HCT116 (cell line): ENCODE results near the gene MYLK3. TPM values are rescaled to one million over a fixed set of nuclear protein-coding genes. Genes with fewer than 3 reads are reported as not detected.

ENCODE experiments used
- ATAC-seq: fragments of 200-7000 bp; cut with Tn5 transposase; 2 replicates; pipeline ENCODE4 v1.9.1; 2020; ENCODE audit warnings: mild to moderate bottlenecking, moderate library complexity
- BruUV-seq: library from RNA; stranded (reverse); fragments of 400-500 nt; replicated peaks from 2 replicates; lab custom pipeline; 2021; lab: Mats Ljungman, UMichigan
- CTCF ChIA-PET: fragments of 300-600 bp; sonication (Branson Sonifier 250); formaldehyde crosslinking; loops from one replicate; lab custom pipeline; 2021; ENCODE audit warnings: antibody characterized with exemption; lab: Charles Lee
- POLR2A ChIA-PET: fragments of 300-600, 350-600 bp; sonication (Branson Sonifier 250); formaldehyde crosslinking; loops from one replicate; lab custom pipeline; 2021; ENCODE audit warnings: antibody characterized with exemption; lab: Charles Lee
- RAD21 ChIA-PET, 2 experiments: fragments of 300-600 bp; sonication (Branson Sonifier 250); formaldehyde crosslinking; loops; one replicate each; lab custom pipeline; 2023; ENCODE audit warnings: low total read pairs in 2 of 2; ENCODE audit not compliant: uncharacterized antibody in 2 of 2, unreplicated experiment in 2 of 2, low non-redundant PET in 1 of 2; lab: Charles Lee
- DNase-seq: peaks from one replicate; pipeline ENCODE4 v3.0.0-alpha.2; 2010; ENCODE audit warnings: low read depth, low spot score
- H2AFZ ChIP-seq: fragments of 200-600 bp; shearing (Covaris generic), sonication (generic); 2 replicates; pipeline ENCODE4 v1.6.1; 2017; ENCODE audit warnings: low read depth, mixed run types, mixed read lengths, antibody characterized with exemption, low read length; ENCODE audit not compliant: poor library complexity, severe bottlenecking
- H3K27ac ChIP-seq: 2 replicates; pipeline ENCODE4 v1.5.1; 2012; ENCODE audit warnings: low read depth, low read length
- H3K27me3 ChIP-seq: fragments of 200-600 bp; sonication (generic); 2 replicates; pipeline ENCODE4 v1.6.1; 2016; ENCODE audit warnings: mixed run types, low read length, mixed read lengths; ENCODE audit not compliant: insufficient read depth
- H3K36me3 ChIP-seq, 2 experiments: fragments of 200-500 bp in 1 of 2; fragments of 200-600 bp in 1 of 2; sonication (Bioruptor generic) in 1 of 2; sonication (generic) in 1 of 2; 2 replicates each; pipeline versions ENCODE4 v1.5.1 to v1.6.1; 2014 to 2016; ENCODE audit warnings: low read length in 2 of 2, inconsistent platforms in 1 of 2, mixed read lengths in 1 of 2, mixed run types in 1 of 2; ENCODE audit not compliant: insufficient read depth in 2 of 2, control insufficient read depth in 1 of 2
- H3K4me1 ChIP-seq, 2 experiments: fragments of 200-600 bp in 1 of 2; sonication (generic) in 1 of 2; 2 replicates each; pipeline versions ENCODE4 v1.5.1 to v1.6.1; 2012 to 2017; ENCODE audit warnings: low read length in 2 of 2, inconsistent platforms in 1 of 2, mild to moderate bottlenecking in 1 of 2, mixed read lengths in 1 of 2, mixed run types in 1 of 2, moderate library complexity in 1 of 2; ENCODE audit not compliant: insufficient read depth in 2 of 2, control insufficient read depth in 1 of 2
- H3K4me2 ChIP-seq: fragments of 200-600 bp; sonication (generic); 2 replicates; pipeline ENCODE4 v1.6.1; 2017; ENCODE audit warnings: mixed run types, low read length, mixed read lengths
- H3K4me3 ChIP-seq, 2 experiments: fragments of 200-600 bp in 1 of 2; sonication (generic) in 1 of 2; replicated peaks in 1 of 2; 2 replicates each; pipeline ENCODE4 v1.5.1; 2011 to 2016; ENCODE audit warnings: low read length in 2 of 2, control low read depth in 1 of 2, low read depth in 1 of 2, mild to moderate bottlenecking in 1 of 2, mixed read lengths in 1 of 2, mixed run types in 1 of 2
- H3K79me2 ChIP-seq: fragments of 200-600 bp; sonication (generic); 2 replicates; pipeline ENCODE4 v1.6.1; 2017; ENCODE audit warnings: mild to moderate bottlenecking, mixed run types, low read length, moderate library complexity, mixed read lengths; ENCODE audit not compliant: insufficient read depth
- H3K9ac ChIP-seq: fragments of 200-600 bp; sonication (generic); 2 replicates; pipeline ENCODE4 v1.6.1; 2016; ENCODE audit warnings: low read length, mixed read lengths
- H3K9me2 ChIP-seq: fragments of 200-600 bp; sonication (generic), shearing (Covaris generic); 2 replicates; pipeline ENCODE4 v1.6.1; 2017; ENCODE audit warnings: mixed run types, mild to moderate bottlenecking, moderate library complexity; ENCODE audit not compliant: insufficient read depth
- H3K9me3 ChIP-seq, 2 experiments: fragments of 200-500 bp in 1 of 2; fragments of 200-600 bp in 1 of 2; sonication (Bioruptor generic) in 1 of 2; sonication (generic) in 1 of 2; 2 replicates each; pipeline ENCODE4 v1.6.1; 2014 to 2017; ENCODE audit warnings: low read length in 2 of 2, mixed read lengths in 2 of 2, inconsistent platforms in 1 of 2, low read depth in 1 of 2, mild to moderate bottlenecking in 1 of 2, mixed run types in 1 of 2, moderate library complexity in 1 of 2; ENCODE audit not compliant: control insufficient read depth in 1 of 2, insufficient read depth in 1 of 2
- H4K20me1 ChIP-seq: fragments of 200-600 bp; sonication (generic), shearing (Covaris generic); 2 replicates; pipeline ENCODE4 v1.6.1; 2017; ENCODE audit warnings: mixed run types, mild to moderate bottlenecking, moderate library complexity; ENCODE audit not compliant: insufficient read depth
- CBX3 ChIP-seq: IDR thresholded peaks from 2 replicates; pipeline ENCODE4 v1.6.1; 2012; ENCODE audit warnings: low read depth
- CEBPB ChIP-seq: IDR thresholded peaks from 2 replicates; pipeline ENCODE4 v1.6.1; 2012; ENCODE audit warnings: low read depth
- ELF1 ChIP-seq: IDR thresholded peaks from 2 replicates; pipeline ENCODE4 v1.6.1; 2012; ENCODE audit warnings: low read depth, borderline replicate concordance
- EZH2 ChIP-seq: fragments of 200-600 bp; sonication (generic); IDR thresholded peaks from 2 replicates; pipeline ENCODE4 v1.6.1; 2017; ENCODE audit warnings: antibody characterized with exemption, mixed run types
- EZH2phosphoT487 ChIP-seq: fragments of 200-600 bp; IDR thresholded peaks from 2 replicates; pipeline ENCODE4 v1.6.1; 2018; ENCODE audit warnings: antibody characterized with exemption, borderline replicate concordance
- POLR2A ChIP-seq: IDR thresholded peaks from 2 replicates; pipeline ENCODE4 v1.7.0; 2011; ENCODE audit warnings: borderline replicate concordance; ENCODE audit not compliant: insufficient read depth, insufficient read length; ENCODE audit errors: extremely low read depth
- SP1 ChIP-seq: IDR thresholded peaks from 2 replicates; pipeline ENCODE4 v1.6.1; 2012; ENCODE audit warnings: low read depth
- SRF ChIP-seq: IDR thresholded peaks from 2 replicates; pipeline ENCODE4 v1.6.1; 2012; ENCODE audit warnings: low read depth
- TCF7L2 ChIP-seq: IDR thresholded peaks from 2 replicates; pipeline ENCODE4 v1.7.0; 2011; ENCODE audit warnings: borderline replicate concordance, inconsistent platforms; ENCODE audit not compliant: insufficient read depth, insufficient read length; ENCODE audit errors: extremely low read depth
- YY1 ChIP-seq: IDR thresholded peaks from 2 replicates; pipeline ENCODE4 v1.6.1; 2011; ENCODE audit warnings: low read length, low read depth, moderate library complexity, mild to moderate bottlenecking; ENCODE audit not compliant: insufficient replicate concordance; ENCODE audit errors: extremely low read depth
- ZFX ChIP-seq: fragments of 450-650 bp; IDR thresholded peaks from 2 replicates; pipeline ENCODE4 v1.6.1; 2017
- intact Hi-C: fragments of 100-400 bp; cut with micrococcal nuclease; formaldehyde crosslinking; loops from 2 replicates; pipeline ENCODE4 v1.10.0; 2022
- total RNA-seq: library from RNA; stranded (reverse); gene quantifications from one replicate; pipeline ENCODE4 v1.2.1, GENCODE V29; 2021; ENCODE audit not compliant: unreplicated experiment
- TF ChIP-seq, protein P1 (sequence below): IDR thresholded peaks from 2 replicates; pipeline ENCODE4 v1.6.1; 2012
- TF ChIP-seq, protein P2 (sequence below), 3 experiments: fragments of 200-600 bp in 1 of 3; sonication (generic) in 1 of 3; IDR thresholded peaks in 2 of 3; conservative IDR thresholded peaks in 1 of 3; 2 replicates each; pipeline ENCODE4 v1.5.1; 2012 to 2017; ENCODE audit warnings: low read depth in 2 of 3, low read length in 2 of 3, antibody characterized with exemption in 1 of 3, borderline replicate concordance in 1 of 3, control low read depth in 1 of 3, mild to moderate bottlenecking in 1 of 3, mixed read lengths in 1 of 3, mixed run types in 1 of 3, moderate library complexity in 1 of 3; ENCODE audit not compliant: insufficient read depth in 1 of 3
- TF ChIP-seq, protein P3 (sequence below): IDR thresholded peaks from 2 replicates; pipeline ENCODE4 v1.6.1; 2012; ENCODE audit warnings: low read depth

MYLK3 gene
- total RNA-seq, 1 experiment from 2014 or later: 0.22 TPM

DNA sequence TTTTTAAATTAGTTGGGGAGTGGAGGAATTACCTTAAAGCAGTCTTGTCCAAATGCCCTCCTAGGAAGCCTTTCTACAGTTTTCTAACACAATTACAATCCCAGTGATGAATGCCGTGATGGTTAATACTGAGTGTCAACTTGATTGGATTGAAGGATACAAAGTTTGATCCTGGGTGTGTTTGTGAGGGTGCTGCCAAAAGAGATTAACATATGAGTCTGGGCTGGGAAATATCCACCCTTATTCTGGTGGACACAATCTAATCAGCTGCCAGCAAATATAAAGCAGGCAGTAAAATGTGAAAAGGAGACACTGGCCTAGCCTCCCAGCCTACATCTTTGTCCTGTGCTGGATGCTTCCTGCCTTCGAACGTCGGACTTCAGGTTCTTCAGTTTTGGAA lies 46.5 kb downstream of the MYLK3 start:
- Histone ChIP-seq H3K36me3 (peaks cover 16 to 19% of the 10 kb centered on the region in 2 experiments), H2AFZ (no peak overlapping the region), H3K79me2 (no peaks in the 10 kb centered on the region), H3K27me3 (no peaks in the 10 kb centered on the region), H3K4me1 (no peaks in the 10 kb centered on the region), H3K27ac (no peak overlapping the region), H3K9ac (no peak overlapping the region), H3K9me3 (no peaks in the 10 kb centered on the region), H4K20me1 (no peaks in the 10 kb centered on the region), H3K4me2 (no peak overlapping the region), H3K4me3 (no peak overlapping the region), H3K9me2 (no peaks in the 10 kb centered on the region)
- DNase-seq: no peak
- TF ChIP-seq, protein P1, sequence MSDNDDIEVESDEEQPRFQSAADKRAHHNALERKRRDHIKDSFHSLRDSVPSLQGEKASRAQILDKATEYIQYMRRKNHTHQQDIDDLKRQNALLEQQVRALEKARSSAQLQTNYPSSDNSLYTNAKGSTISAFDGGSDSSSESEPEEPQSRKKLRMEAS: no peak
- TF ChIP-seq CEBPB (no peak), ZFX (no peak), YY1 (no peak), EZH2 (no peak), SP1 (no peak), SRF (no peak), POLR2A (no peak), ELF1 (no peak), CBX3 (no peak), EZH2phosphoT487 (no peak), TCF7L2 (no peak)
- TF ChIP-seq, protein P2, sequence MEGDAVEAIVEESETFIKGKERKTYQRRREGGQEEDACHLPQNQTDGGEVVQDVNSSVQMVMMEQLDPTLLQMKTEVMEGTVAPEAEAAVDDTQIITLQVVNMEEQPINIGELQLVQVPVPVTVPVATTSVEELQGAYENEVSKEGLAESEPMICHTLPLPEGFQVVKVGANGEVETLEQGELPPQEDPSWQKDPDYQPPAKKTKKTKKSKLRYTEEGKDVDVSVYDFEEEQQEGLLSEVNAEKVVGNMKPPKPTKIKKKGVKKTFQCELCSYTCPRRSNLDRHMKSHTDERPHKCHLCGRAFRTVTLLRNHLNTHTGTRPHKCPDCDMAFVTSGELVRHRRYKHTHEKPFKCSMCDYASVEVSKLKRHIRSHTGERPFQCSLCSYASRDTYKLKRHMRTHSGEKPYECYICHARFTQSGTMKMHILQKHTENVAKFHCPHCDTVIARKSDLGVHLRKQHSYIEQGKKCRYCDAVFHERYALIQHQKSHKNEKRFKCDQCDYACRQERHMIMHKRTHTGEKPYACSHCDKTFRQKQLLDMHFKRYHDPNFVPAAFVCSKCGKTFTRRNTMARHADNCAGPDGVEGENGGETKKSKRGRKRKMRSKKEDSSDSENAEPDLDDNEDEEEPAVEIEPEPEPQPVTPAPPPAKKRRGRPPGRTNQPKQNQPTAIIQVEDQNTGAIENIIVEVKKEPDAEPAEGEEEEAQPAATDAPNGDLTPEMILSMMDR (IDR thresholded peaks at IDR 0.05 in 2 of 3, conservative IDR thresholded peaks at IDR 0.05 in 1 of 3; ENCODE audit: borderline replicate concordance in 1 of 3, insufficient read depth in 1 of 3, low read depth in 2 of 3, low read length in 2 of 3): no peak
- TF ChIP-seq, protein P3, sequence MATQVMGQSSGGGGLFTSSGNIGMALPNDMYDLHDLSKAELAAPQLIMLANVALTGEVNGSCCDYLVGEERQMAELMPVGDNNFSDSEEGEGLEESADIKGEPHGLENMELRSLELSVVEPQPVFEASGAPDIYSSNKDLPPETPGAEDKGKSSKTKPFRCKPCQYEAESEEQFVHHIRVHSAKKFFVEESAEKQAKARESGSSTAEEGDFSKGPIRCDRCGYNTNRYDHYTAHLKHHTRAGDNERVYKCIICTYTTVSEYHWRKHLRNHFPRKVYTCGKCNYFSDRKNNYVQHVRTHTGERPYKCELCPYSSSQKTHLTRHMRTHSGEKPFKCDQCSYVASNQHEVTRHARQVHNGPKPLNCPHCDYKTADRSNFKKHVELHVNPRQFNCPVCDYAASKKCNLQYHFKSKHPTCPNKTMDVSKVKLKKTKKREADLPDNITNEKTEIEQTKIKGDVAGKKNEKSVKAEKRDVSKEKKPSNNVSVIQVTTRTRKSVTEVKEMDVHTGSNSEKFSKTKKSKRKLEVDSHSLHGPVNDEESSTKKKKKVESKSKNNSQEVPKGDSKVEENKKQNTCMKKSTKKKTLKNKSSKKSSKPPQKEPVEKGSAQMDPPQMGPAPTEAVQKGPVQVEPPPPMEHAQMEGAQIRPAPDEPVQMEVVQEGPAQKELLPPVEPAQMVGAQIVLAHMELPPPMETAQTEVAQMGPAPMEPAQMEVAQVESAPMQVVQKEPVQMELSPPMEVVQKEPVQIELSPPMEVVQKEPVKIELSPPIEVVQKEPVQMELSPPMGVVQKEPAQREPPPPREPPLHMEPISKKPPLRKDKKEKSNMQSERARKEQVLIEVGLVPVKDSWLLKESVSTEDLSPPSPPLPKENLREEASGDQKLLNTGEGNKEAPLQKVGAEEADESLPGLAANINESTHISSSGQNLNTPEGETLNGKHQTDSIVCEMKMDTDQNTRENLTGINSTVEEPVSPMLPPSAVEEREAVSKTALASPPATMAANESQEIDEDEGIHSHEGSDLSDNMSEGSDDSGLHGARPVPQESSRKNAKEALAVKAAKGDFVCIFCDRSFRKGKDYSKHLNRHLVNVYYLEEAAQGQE: no peak
- ChIA-PET CTCF (no interaction called here), POLR2A (no interaction called here), RAD21 (no interaction called here)
- ATAC-seq: no peak
- no TSS peak for BruUV-seq
- intact Hi-C loops: no loop called here
